HG02970 (cell line): ENCODE results near the gene UNC5C.

Experiments used
- ATAC-seq: cut with Tn5 transposase; IDR thresholded peaks from one replicate; pipeline ENCODE4 v1.9.1; 2021; ENCODE audit warnings: mild to moderate bottlenecking, moderate library complexity, moderate number of reproducible peaks; ENCODE audit not compliant: unreplicated experiment, low FRiP score

The UNC5C gene

DNA sequence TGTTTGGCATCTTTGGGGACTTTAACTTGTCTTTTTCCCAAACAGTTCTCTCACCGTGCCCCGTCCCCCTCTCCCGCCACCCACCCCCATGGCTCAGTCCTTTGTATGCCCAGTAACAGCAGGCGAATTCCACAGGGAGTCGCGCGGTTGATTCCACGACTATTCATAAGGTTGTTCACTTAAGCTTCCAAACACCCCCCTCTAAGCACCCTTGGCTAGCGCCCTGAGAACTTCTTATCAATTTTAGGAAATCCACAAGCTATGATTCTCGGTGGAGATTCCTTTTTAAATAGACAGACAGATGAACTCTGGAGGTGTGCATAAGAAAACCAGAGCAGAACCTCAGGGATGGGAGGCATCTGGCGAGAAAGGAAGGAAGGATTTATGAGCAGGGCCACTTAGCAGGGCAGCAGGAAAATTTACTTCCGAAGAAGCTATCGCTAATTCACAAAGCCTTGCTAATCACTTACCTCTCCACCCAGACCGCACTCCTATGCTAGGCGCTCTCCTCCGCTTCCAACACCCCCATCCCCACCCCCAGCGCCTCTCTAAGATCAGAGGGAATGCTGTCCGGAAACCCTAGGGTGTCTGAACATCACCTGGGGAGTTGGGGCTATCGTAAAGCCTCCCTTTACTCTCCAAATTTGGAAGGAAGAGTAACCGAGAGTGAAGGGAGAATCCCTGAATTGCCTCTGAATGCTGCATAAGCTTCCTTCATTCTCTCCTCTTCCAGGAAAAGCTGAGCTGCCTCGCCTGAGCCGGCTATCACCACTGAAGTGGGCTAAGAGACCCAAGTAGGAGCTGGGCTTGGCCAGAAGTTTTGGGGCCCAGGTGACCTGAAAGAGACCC lies 1.7 kb downstream of the UNC5C start:
- ATAC-seq, result no peak

DNA sequence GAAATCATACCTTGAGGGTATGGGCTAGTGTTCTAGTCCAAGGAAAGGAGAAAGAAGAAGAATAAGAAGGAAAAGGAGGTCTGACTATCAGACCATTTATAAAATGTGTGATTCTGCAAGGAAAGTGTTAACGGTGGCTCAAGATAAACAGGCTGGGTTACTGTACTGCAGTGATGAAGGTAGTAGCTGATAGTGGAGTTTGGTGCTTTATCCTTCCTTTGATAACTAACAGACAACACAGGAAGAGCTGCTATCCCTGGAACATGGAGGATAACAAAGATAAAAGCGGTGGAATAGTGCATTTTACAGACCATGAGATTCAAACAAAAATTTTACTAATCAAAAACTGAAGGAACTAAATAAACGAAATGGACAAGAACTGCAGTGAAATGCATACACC lies 2.6 kb downstream of the UNC5C start:
- ATAC-seq, result no peak

DNA sequence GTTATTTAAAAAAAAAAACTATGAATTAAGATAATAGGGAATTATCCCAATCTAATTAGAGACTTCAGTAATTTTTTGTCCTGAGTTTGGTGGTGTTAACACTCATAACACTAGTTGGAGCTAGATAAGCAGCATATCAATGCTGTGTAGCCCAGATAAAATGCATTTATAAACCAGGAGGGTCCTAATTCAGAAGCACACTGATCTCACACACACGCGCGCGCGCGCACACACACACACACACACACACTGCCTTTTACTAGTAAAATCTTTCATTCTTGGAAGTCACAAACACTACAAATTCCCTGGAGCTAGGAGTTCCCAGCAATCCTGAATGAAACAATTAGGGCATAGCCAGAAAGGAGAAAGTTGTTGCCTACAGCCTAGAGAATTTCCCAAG lies 3.2 kb downstream of the UNC5C start:
- ATAC-seq, result no peak

DNA sequence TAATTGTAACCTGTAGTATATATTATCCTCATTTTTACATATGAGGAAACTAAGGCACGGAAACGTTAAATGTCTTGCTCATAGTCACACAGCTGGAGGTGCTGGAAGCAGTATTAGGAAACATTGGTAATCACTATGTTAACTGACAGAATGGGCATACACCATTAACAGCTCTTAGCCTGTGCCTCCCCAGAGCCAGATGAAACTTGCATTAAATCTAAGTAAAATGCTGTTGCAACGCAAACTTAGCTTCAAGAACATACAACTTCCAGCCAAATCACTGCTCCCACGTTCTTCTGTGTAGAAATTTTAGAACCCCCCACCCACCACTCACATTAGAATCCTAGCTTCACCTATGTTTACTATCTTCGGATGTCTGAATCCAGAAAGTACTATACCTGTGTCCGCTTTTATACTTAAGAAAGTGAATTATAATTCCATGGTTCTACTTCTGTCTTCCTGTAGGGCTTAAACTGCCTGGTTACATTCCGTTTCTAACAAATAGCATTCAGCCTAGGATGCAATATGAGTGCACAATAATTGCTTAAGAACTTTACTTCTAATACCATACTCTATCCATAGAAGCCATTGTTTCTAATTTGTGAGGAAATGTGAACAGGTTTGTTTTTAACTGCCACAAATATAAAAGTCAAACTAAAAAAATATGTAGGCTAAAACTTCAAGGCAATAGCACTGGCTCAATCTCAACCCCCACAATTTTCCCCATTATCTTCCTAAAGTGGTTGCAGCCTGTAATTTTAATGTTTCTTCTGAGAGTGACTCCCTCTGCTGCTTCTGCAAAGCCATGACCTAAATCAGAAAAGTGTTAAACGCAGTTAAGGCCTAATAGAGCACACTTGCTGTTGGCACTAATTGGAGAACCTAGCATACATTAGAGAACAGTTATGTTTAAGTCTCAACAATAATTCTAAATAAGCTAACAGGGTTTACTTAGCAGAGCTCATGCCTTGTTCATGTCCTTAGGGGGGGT lies 4.4 kb downstream of the UNC5C start:
- ATAC-seq, result no peak

DNA sequence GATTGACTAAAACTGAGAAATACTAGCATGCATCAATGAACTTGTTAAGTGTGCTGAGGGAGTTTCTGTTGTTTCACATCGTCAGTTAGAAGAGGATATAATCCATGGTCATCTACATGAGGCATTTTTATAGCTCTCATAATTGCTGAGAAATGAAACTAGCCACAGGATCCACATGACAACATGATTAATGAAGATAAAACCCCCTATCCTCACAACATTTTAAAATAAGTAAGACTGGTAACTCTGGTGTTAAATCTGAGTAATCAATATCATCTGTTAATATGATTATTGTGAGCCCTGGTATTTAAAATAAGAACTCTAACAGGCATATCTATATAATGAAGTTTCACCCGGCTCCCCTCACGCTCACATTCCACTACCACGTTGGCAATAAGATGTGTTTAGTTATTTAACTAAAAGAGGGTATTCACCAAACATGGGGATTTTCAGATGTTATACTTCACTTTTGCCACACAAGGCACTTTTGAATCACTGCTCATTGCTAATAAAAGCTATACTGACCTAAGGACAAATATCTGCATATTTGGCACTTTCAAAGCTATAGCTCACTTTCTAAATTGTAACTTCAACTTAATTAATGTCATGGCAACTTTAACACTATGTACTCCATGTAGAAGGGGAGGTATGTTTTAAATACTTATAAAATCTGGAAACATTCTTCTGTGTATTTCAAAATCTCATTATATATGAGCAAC lies 6.7 kb downstream of the UNC5C start:
- ATAC-seq, result no peak

DNA sequence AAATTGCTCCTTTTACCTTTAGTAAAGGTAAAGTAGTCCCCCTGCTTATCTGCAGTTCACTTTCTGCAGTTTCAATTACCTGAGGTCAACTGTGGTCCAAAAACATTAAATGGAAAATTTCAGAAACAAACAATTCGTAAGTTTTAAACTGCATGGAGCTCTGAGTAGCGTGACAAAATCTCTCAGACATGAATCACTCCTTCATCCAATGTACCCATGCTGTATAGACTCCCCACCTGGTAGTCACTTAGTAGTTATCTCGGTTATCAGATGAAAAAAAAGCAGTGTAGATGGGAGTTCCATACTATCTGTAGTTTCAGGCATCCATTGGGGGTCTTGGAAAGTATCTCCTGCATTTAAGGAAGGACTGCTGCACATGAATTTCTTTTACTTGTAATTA lies 7.7 kb downstream of the UNC5C start:
- no peak for ATAC-seq

DNA sequence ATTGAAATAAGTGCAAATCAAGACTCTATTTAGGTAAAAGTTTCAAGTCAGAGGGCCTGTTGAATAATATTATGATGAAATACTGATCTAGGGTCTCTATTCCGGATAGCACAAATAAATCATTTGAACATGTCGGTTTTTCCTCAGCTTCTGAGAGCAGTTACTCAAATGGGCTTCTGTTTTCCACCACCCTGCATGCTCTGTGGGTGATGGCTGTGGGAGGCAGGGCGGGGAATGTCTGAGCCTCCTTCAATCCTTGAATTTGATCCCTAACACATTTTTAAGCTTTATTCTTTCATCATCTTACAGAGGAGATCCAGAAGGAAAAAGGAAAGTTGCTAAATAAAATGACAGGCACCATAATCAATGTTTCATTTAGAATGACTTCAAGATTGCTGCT lies 8.5 kb downstream of the UNC5C start:
- ATAC-seq, result no peak

DNA sequence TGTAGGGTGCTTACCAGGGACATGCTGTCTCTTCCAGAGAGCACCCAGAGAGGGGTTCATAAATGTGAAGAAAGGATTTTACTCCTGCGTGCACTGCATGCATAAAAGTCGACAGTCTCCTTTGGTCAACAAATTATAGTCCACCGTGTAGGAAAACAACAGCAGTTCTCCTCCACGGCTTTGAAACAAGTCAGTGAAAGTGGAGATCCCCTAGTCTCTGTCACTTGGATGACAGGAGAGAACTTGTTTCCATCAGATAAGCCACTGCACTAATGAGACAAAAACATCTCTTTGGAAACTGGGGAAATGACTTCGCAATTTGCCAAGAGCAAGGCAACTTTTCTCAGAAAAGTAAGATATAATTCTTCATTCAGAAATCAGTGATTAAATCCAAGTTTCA lies 9.7 kb downstream of the UNC5C start:
- ATAC-seq, result no peak

DNA sequence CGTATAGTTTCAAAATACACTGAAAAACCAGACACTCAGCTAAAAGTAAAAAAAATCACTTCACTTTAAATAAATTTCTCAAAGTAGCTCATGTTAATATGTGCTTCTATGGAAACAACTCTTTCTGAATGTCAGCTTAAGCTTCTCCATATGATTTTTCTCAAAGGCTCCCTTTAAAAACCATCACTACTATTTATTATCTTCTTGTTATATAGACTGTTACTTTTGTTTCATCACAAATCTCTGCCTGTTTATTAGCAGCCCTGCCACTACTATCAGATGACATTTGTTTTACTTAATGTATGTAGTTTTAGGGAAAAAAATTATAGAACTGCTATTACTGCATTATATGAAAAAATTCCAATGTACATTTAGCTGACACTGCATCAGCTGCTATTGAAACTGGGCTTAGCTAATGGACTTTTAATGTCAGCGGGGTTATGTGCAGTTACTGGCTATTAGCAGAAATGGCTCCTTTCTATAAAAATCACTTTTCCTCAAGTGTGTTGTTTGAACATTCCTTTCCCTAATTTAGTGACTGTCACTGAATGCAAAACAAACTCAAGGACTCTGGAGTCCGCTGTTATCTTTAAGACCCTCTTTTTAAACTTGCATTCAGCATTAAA lies 10.8 kb downstream of the UNC5C start:
- ATAC-seq, result no peak

DNA sequence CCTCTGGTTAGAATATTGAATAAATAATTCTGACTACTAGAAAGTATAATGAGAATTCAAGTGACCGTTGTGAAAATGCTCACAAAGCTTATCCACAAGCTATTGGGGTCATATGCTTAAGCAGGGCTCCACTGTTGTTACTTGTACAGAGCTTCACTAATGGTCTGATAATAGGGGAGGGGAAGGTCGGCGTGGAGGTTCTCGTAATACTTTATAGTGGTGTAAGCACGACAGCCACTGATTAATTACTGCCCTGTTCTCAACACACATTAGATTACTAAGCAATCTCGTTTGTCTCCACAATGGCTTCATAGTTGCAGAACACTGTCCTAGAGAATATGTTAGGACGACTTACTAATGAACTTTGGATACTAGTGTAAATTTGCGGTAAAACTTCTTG lies 11.6 kb downstream of the UNC5C start:
- ATAC-seq, result no peak

DNA sequence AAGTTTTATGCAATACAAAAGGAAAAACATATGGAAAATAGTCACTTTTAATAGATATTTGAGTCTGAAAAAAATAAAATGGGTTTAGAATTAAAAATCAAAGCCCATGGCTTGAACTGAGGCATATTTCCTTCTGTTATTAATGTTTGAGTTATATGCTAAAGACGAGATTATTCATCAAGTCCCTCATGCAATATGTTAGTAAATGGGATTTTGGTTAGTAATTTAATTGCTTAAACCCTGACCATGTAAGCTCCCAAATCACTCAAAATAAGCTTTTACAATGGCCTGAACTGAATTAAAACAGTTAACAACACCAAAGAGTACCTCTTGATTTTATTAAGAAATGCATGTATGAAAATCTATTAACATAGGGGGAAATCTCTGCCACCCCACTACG lies 12.1 kb downstream of the UNC5C start:
- ATAC-seq, result no peak

DNA sequence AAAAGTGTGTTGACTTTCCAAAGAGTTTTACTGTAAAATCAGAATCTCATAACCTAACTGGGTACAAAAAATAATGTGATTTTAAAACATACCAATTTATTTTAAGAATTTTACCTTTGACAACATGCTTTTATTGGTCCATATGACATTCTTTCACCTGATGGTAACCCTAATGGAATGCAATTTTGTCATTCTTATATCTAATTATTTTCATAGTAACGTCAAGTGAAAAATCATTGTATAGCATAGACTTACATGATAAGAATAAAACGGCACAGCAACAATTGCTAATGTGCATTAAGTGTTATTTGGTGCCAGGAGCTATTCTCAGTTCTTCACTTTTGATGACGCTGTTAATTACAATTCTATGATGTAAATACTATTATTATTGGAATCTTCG lies 13.6 kb downstream of the UNC5C start:
- no peak for ATAC-seq

DNA sequence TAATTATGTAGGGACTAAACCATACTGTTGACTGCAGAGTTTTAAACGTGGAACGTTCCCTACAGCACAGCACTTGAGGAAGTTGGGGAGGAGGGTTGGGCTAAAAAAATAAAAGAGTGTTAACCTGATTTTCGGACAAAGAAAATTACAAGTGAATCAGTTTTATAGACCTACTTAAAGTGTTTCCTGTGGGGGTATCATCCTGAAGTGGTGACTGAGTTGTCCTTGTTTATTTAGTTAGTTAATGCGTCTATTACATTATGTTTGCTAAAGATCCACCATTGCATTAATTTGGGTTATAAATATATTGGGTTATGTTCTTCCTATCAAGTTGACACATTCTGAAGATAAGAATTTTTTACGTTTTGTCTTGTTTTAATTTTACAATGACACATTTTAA lies 14.7 kb downstream of the UNC5C start:
- no peak for ATAC-seq

DNA sequence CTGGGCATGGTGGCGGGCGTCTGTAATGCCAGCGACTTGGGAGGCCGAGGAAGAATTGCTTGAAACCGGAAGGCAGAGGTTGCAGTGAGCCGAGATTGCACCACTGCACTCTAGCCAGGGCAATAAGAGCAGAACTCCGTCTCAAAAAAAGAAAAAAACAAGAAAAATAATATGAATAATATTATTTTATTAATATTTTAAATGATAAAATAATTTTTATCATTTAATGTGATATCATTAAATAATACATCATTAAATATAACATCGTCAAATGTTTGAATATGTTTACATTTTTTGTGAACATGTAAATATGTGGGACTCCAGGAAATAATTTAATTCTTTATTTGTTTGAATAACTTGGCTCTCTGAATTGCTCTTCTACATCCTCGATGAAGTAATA lies 15.5 kb downstream of the UNC5C start:
- no peak for ATAC-seq

DNA sequence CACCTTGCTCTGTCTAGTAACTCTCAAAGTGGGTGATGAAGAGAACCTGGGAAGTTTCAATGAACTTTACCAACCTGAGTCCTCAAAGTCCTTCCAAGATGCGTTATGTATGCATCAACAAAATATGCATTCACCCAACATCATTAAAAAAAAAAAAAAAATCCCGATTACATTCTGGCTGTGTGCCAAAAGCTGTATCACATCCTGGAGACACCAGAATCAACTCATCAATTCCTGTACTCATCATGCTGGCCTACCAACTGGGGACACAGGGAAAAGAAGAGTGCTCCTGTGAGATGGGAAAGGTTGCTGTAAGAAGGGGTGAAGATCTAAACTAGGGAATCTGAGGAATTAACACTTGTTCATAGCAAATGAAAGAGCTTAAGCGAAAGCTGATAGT lies 16.5 kb downstream of the UNC5C start:
- ATAC-seq, result no peak

DNA sequence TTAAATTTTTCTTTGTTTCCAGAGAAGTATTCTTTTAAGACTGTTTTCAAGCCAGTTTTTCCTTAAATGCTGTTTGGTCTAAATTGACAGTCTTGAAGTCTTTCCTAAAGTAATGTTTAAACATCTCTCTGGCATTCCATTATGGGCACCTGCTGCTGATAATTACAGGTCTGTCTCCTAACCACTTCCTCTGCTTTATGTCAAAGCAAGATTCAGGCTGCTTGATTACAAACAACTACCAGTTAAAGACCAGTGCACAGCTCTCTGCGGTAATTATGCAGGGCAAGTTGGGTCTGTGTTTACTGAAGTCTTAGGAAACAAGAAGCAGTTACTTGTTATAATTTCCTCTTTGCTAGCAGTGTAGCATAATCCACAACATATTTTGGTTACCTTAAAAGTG lies 17.6 kb downstream of the UNC5C start:
- no peak for ATAC-seq

DNA sequence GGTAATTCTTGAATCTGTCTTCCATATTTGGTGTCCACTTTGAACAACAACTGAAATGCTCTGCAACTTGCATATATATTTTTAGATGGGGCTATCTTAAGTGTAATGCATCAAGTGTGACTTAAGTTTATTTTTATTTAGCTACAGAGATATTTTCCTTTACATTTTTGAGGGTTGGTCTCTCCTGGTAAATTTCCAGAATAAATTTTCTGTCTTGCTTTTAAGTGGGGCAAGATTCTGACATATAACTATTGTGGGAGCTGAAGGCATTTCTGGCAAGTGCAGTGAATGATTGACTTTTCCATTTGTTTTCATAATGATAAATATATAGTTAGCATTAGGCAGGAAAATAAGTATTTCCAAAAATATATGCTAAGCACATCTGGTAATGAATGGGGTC lies 18.8 kb downstream of the UNC5C start:
- no peak for ATAC-seq

DNA sequence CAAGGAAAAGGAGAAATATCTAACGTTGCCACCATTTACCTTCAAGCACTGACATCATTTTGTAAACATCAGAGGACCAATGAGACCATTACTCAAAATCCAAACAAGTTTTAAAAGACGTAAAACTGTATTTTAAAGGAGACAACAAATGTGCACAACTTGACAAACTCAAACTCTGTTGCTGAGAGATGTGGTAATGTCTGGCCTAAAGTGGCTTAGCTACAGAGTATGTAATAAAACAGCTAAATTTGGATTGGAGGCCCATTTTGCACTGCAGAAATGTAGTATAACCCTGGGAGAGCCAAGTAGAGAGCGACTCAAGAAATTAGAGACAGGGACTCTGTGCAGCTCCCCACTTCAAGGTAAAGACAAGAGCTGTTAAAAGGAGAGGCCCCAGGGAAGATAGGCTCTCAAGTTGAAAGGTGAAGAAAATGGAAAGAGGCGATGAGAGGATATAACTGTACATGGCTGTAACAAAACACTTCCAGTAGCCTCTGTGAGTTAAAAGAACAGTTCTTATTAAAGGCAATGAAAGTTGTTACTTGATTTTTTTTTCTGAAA lies 20.3 kb downstream of the UNC5C start:
- no peak for ATAC-seq

DNA sequence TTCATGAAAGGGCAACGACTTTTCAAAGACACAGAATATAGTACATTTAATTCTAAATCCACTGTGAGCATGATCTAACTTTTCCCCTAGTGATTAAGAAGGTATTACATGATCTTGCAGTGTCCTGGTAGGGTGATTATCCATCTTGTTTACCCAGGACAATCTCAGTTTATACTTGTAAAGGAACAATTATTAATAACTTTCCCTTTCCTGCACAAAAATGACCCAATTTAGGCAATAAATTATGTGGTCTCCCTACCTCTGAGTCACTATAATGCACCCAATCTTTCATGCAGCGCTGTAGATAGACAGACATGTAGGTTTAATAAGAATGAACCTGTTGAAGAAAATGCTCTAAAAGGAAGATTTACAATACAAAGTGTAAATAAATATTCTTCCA lies 22.7 kb downstream of the UNC5C start:
- ATAC-seq, result no peak

DNA sequence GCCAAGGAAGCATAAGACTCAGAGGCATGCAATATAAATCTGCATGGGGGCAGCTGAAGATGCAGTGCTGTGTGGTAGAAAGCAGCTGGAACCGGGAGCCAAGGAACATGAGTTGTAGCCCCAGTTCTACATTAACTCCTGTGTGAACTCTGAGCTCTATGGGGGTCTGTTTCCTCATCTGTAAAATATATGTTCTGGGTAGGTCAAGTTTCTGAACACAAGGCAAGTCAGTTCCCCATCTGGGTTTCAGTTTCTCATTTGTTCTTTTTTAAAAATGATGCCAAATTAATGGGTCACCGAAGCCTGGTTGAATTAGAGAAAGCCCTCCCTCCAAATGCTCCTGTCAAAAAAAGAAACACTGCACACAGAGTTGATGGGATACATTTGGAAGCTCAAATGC lies 24.0 kb downstream of the UNC5C start:
- ATAC-seq, result no peak
